AG09309 (cell line): ENCODE measurements around the gene ATAD3B.
A peak's percentile ranks its signal among the peaks of the same experiment; 100 is the strongest.
"Not testable (repeated sequence)": the region's sequence is repeated elsewhere in the genome, so short reads cannot be mapped to it uniquely, and the experiment has no call there.

ENCODE experiments used
- DNase-seq: peaks from one replicate; pipeline ENCODE4 v3.0.0-alpha.2; 2010; ENCODE audit warnings: low read depth
- H3K4me3 ChIP-seq: 2 replicates; pipeline ENCODE4 v1.5.1; 2011; ENCODE audit warnings: mild to moderate bottlenecking, low read depth, low read length, moderate library complexity; ENCODE audit not compliant: control insufficient read depth
- CTCF ChIP-seq: IDR thresholded peaks from 2 replicates; pipeline ENCODE4 v1.5.1; 2011; ENCODE audit warnings: mild to moderate bottlenecking, low read depth, low read length, inconsistent platforms; ENCODE audit not compliant: insufficient read depth, control insufficient read depth; ENCODE audit errors: missing control alignments

Gene ATAD3B

GRCh38 chr1:1441002-1441888 is 30.3 kb upstream of the ATAD3B start:
- no peak for DNase-seq
- peak; percentile 86 for TF ChIP-seq CTCF
- no peak overlapping the region for H3K4me3 ChIP-seq

- DNase-seq, result no peak
- H3K4me3 ChIP-seq, result no peak overlapping the region
- TF ChIP-seq CTCF, result no peak
Measured at GRCh38 chr1:1442069-1442770, 29.3 kb upstream of the ATAD3B start.

- H3K4me3 ChIP-seq, result not testable (repeated sequence)
Measured at GRCh38 chr1:1446631-1447030, 24.9 kb upstream of the ATAD3B start.

GRCh38 chr1:1449099-1449739 is 22.3 kb upstream of the ATAD3B start, which contains the start of gene ATAD3C:
TSS of gene ATAD3C (plus strand) at chr1:1449689. CDS start at chr1:1450684, 995 bp downstream.
- no peak within 1 kb of the TSS for H3K4me3 ChIP-seq
- TF ChIP-seq CTCF, result no peak
- no peak for DNase-seq

More at GRCh38 chr1:1446631-1447030, 24.9 kb upstream of the ATAD3B start:
- DNase-seq, result not testable (repeated sequence)

- H3K4me3 ChIP-seq, DNase-seq: not testable (repeated sequence)
Measured at GRCh38 chr1:1450616-1451015, 20.9 kb upstream of the ATAD3B start.

GRCh38 chr1:1451696-1452364 is 19.7 kb upstream of the ATAD3B start:
- no peak for DNase-seq
- H3K4me3 ChIP-seq, result no peak overlapping the region
- TF ChIP-seq CTCF, result no peak

GRCh38 chr1:1452365-1452739 is 19.2 kb upstream of the ATAD3B start:
- H3K4me3 ChIP-seq, DNase-seq: not testable (repeated sequence)
